ENCODE data around the gene ADD3. TPM values are rescaled to one million over a fixed set of nuclear protein-coding genes. Genes with fewer than 3 reads are reported as not detected.
A peak's percentile ranks its signal among the peaks of the same experiment; 100 is the strongest.

Gene ADD3
- total and polyA plus RNA-seq, 2 of the 13 experiments (the other 11 are each of a cell fraction or from before 2014, with no cell fraction given): 44.7 to 57.5 TPM

GRCh38 chr10:110007161-110007700 is 553 bp upstream of the ADD3 start (continued):
- TF ChIP-seq NR2C2 (CRISPR knock-in tag; IDR thresholded peaks at IDR 0.05; ENCODE audit: borderline replicate concordance): no peak
- TF ChIP-seq ZKSCAN5 (CRISPR knock-in tag; IDR thresholded peaks at IDR 0.05): no peak
- TF ChIP-seq ZNF672 (CRISPR knock-in tag; IDR thresholded peaks at IDR 0.05): no peak
- no peak for TF ChIP-seq KDM3A (CRISPR knock-in tag; IDR thresholded peaks at IDR 0.05; ENCODE audit: low read depth)
- TF ChIP-seq ZFP91 (CRISPR knock-in tag; IDR thresholded peaks at IDR 0.05; ENCODE audit: borderline replicate concordance): peak; percentile 72
- TF ChIP-seq ZNF576 (CRISPR knock-in tag; IDR thresholded peaks at IDR 0.05): no peak
- TF ChIP-seq BCLAF1 (IDR thresholded peaks at IDR 0.05): no peak
- no peak for TF ChIP-seq ZBTB44 (CRISPR knock-in tag; IDR thresholded peaks at IDR 0.05)
- no peak for TF ChIP-seq GABPA (IDR thresholded peaks at IDR 0.05; ENCODE audit: low read depth, low read length)
- no peak for TF ChIP-seq GABPA (CRISPR knock-in tag; IDR thresholded peaks at IDR 0.05; ENCODE audit: low read depth)
- TF ChIP-seq ZBTB1 (CRISPR knock-in tag; IDR thresholded peaks at IDR 0.05; ENCODE audit: borderline replicate concordance): no peak
- TF ChIP-seq ZNF33A (CRISPR knock-in tag; IDR thresholded peaks at IDR 0.05; ENCODE audit: borderline replicate concordance): no peak
- no peak for TF ChIP-seq TBP (CRISPR knock-in tag; IDR thresholded peaks at IDR 0.05)
- no peak for TF ChIP-seq CC2D1A (CRISPR knock-in tag; IDR thresholded peaks at IDR 0.05)
- no peak for TF ChIP-seq TFE3 (CRISPR knock-in tag; IDR thresholded peaks at IDR 0.05)
- 0 out of 2 replicates have a peak, but pooled peaks have one; percentile 31 for TF ChIP-seq ZNF12 (CRISPR knock-in tag; IDR thresholded peaks at IDR 0.05)
- TF ChIP-seq ZMAT5 (CRISPR knock-in tag; IDR thresholded peaks at IDR 0.05; ENCODE audit: borderline replicate concordance, low read depth): no peak
- no peak for TF ChIP-seq ZNF75D (CRISPR knock-in tag; IDR thresholded peaks at IDR 0.05; ENCODE audit: borderline replicate concordance)
- TF ChIP-seq SCMH1 (CRISPR knock-in tag; IDR thresholded peaks at IDR 0.05; ENCODE audit: borderline replicate concordance): no peak
- no peak for TF ChIP-seq JARID2 (CRISPR knock-in tag; IDR thresholded peaks at IDR 0.05; ENCODE audit: insufficient replicate concordance)
- peak; percentile 65; the same call in 1 of the 2 replicates for TF ChIP-seq NKX3-1 (CRISPR knock-in tag; IDR thresholded peaks at IDR 0.05)
- no peak for TF ChIP-seq PLRG1 (conservative IDR thresholded peaks at IDR 0.05)
- no peak for TF ChIP-seq ZNF776 (CRISPR knock-in tag; IDR thresholded peaks at IDR 0.05)
- peak; percentile 49; the same call in 1 of the 2 replicates for TF ChIP-seq TAF1 (CRISPR knock-in tag; IDR thresholded peaks at IDR 0.05)

All from HepG2 (cell line).